Esophagus (tissue), 2 donors: ENCODE results near the gene SCNN1G. TPM values are rescaled to one million over a fixed set of nuclear protein-coding genes. Genes with fewer than 3 reads are reported as not detected.

Experiments used
- H3K27ac ChIP-seq, 2 donors: one replicate each; pipeline ENCODE4 v1.5.1; 2013; ENCODE audit warnings: low read depth in 2 of 2, mild to moderate bottlenecking in 2 of 2, inconsistent platforms in 1 of 2, low read length in 1 of 2, moderate library complexity in 1 of 2
- H3K27me3 ChIP-seq, 2 donors: one replicate each; pipeline ENCODE4 v1.6.1; 2013; ENCODE audit warnings: low read length in 2 of 2, control low read depth in 1 of 2, mild to moderate bottlenecking in 1 of 2; ENCODE audit not compliant: insufficient read depth in 2 of 2, control insufficient read depth in 1 of 2
- H3K36me3 ChIP-seq, 2 donors: one replicate each; pipeline ENCODE4 v1.6.1; 2013; ENCODE audit warnings: low read length in 1 of 2; ENCODE audit not compliant: control insufficient read depth in 2 of 2, insufficient read depth in 2 of 2
- H3K4me1 ChIP-seq, 2 donors: one replicate each; pipeline ENCODE4 v1.6.1; 2013; ENCODE audit warnings: low read length in 1 of 2; ENCODE audit not compliant: control insufficient read depth in 2 of 2, insufficient read depth in 2 of 2
- H3K4me3 ChIP-seq, 2 donors: one replicate each; pipeline ENCODE4 v1.5.1; 2013; ENCODE audit warnings: low read length in 2 of 2, mild to moderate bottlenecking in 2 of 2, low read depth in 1 of 2, moderate library complexity in 1 of 2
- H3K9me3 ChIP-seq, 2 donors: one replicate each; pipeline ENCODE4 v1.6.1; 2013; ENCODE audit warnings: mild to moderate bottlenecking in 2 of 2, low read depth in 1 of 2, low read length in 1 of 2, moderate library complexity in 1 of 2; ENCODE audit not compliant: control insufficient read depth in 2 of 2, insufficient read depth in 1 of 2
- WGBS, 2 donors: extraction: QIAGEN DNeasy Blood & Tissue Kit; methylation state at CpG; one replicate each; pipeline ENCODE4 v1.1.7; 2013; 5-methylcytosine and 5-hydroxymethylcytosine counted together
- polyA plus RNA-seq, 2 donors: library from polyadenylated mRNA; stranded (reverse); fragments of 200-250 nt; gene quantifications; one replicate each; pipeline ENCODE4 v1.2.3, GENCODE V29; 2013
- donor health status: healthy with polysubstance abuse.
- donor health status: Bipolar disorder and iron deficiency.

SCNN1G gene
- polyA plus RNA-seq, 2 donors: 6.1 to 11.2 TPM

DNA sequence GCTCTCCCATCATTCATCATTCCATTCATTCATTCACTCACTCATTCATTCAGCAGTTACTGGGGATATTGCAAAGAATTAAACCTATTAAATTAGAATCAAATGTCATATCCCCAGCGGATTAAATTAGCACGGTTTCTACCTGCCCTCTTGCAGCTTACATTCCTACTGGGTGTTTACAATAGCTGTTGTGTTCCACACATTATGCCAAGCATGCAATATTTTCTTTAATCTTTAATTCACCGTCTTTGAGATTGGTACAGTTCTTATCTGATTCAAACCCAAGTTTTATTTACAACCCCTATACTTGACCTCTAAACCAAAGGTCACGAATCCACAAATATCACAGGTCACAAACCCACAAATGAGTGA lies 32.6 kb upstream of the SCNN1G start:
- H3K27ac ChIP-seq: peak overlapping the region; percentile 91 to 95
- peak overlapping the region; percentile 64 to 80 for H3K4me3 ChIP-seq

GRCh38 chr16:23152386-23153178 lies 30.0 kb upstream of the SCNN1G start:
- Histone ChIP-seq H3K4me3 (no peak overlapping the region), H3K36me3 (no peaks in the 10 kb centered on the region), H3K27ac (peak overlapping the region in 1 of 2 donors; percentile 45), H3K4me1 (peaks cover 2 to 3% of the 10 kb centered on the region in 2 donors), H3K27me3 (no peaks in the 10 kb centered on the region), H3K9me3 (no peaks in the 10 kb centered on the region)
- 68 to 71% methylated on average over 12 of the region's 12 CpGs for WGBS, 2 donors

More for the DNA sequence above, 32.6 kb upstream of the SCNN1G start:
- H3K4me1 ChIP-seq: peaks cover 3 to 5% of the 10 kb centered on the region in 2 donors
- no peaks in the 10 kb centered on the region for H3K27me3 ChIP-seq
- H3K9me3 ChIP-seq: no peaks in the 10 kb centered on the region
- H3K36me3 ChIP-seq: no peaks in the 10 kb centered on the region
- WGBS, 2 donors: 37 to 39% methylated on average over 4 of the region's 4 CpGs

DNA sequence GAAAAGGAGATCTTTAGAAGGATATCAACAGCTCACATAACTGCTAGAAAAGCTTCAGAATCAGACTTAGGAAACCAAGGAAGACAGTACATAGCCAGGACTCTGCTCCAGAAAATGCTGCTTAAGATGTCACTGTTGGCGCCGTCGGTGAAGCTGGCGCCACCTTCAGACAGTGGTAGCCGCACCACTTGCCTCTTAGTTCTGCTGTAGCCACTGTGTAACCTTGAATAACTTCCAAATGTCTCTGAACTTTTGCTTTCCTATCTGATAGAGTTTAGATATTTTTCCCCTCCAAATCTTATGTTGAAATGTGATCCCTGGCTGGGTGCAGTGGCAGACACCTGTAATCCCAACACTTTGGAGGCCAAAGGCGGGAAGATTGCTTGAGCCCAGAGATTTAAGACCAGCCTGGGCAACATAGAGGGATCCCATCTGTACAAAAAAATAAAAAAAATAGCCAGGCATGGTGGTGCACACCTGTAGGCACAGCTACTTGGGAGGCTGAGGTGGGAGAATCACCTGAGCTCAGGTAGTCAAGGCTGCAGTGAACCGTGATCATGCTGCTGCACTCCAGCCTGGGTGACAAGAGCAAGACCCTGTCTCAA lies 27.0 kb upstream of the SCNN1G start:
- Histone ChIP-seq H3K27ac (no peak overlapping the region), H3K36me3 (no peaks in the 10 kb centered on the region), H3K4me1 (no peaks in the 10 kb centered on the region), H3K27me3 (no peaks in the 10 kb centered on the region), H3K4me3 (no peak overlapping the region), H3K9me3 (no peaks in the 10 kb centered on the region)
- 43 to 58% methylated on average over 7 of the region's 7 CpGs for WGBS, 2 donors

DNA sequence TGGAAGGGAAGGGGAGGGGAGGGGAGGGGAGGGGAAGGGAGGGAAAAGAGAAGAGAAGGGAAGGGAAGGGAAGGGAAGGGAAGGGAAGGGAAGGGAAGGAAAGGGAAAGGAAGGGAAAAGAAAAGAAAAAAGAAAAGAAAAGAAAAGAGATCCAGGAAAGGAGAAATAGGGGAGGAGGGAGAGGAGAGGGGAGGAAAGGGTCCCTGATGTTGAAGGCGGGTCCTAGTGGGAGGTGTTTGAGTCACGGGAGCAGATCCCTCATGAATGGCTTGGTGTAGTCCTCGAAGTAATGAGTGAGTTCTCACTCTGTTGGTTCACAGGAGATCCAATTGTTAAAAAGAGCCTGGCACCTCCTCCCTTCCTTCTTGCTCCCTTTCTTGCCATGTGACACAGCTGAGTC lies 26.4 kb upstream of the SCNN1G start:
- Histone ChIP-seq H3K27me3 (no peaks in the 10 kb centered on the region), H3K9me3 (no peaks in the 10 kb centered on the region), H3K27ac (no peak overlapping the region), H3K4me1 (no peaks in the 10 kb centered on the region), H3K36me3 (no peaks in the 10 kb centered on the region), H3K4me3 (no peak overlapping the region)
- WGBS, 2 donors: 63 to 75% methylated on average over 3 of the region's 3 CpGs

DNA sequence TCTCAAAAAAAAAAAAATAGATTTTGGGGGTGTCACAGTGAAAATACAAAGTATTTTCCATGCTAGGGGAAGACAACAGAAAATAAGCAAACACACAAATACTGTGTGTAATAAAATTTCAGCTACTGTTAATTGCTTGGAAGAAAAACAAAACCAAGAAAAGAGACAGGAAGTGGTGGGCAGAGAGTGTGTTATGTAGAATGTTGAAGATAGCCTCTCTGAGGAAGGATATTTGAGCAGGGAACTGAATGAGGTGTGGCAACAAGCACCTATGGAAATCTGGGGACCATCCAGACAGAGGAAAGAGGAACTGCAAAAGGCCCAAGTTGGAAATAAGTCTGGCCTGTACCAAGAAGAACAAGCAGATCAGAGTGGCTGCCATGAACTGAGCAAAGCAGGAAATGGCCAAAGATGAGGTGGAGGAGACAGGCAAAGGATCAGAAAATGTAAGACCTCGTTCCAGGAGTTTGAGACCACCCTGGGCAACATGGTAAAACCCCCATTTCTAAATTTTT lies 25.5 kb upstream of the SCNN1G start:
- H3K4me3 ChIP-seq: no peak overlapping the region
- no peak overlapping the region for H3K27ac ChIP-seq
- no peaks in the 10 kb centered on the region for H3K9me3 ChIP-seq
- no peaks in the 10 kb centered on the region for H3K36me3 ChIP-seq
- H3K4me1 ChIP-seq: no peaks in the 10 kb centered on the region
- WGBS, 2 donors: 42 to 59% methylated on average over 1 of the region's 1 CpG
- no peaks in the 10 kb centered on the region for H3K27me3 ChIP-seq

- Histone ChIP-seq H3K27me3 (no peaks in the 10 kb centered on the region), H3K4me3 (no peak overlapping the region), H3K27ac (no peak overlapping the region), H3K9me3 (no peaks in the 10 kb centered on the region), H3K4me1 (no peaks in the 10 kb centered on the region), H3K36me3 (no peaks in the 10 kb centered on the region)
- 94 to 95% methylated on average over 6 of the region's 6 CpGs for WGBS, 2 donors
These were observed 24.4 kb upstream of the SCNN1G start for GRCh38 chr16:23158114-23158513.

DNA sequence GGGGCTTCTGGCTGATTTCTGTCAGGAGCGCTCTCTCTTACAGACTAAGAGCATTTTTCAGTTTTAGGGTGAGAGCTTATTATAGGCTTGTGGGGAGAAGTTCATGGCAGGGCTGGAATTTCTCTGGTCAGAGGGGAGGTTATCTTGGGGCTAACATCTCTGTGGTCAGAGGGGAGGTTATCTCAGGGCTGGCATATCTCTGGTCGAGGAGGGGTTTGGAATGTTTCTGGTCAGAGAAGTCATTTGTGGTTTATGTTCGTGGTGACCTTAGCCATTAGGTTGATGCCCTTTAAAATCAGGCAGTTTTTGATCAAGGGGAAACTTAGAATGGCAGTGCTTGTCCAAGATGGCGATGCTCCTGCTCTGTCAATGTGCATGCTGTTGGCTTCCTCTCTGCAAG lies 22.5 kb upstream of the SCNN1G start:
- WGBS, 2 donors: 61 to 63% methylated on average over 4 of the region's 4 CpGs
- no peak overlapping the region for H3K4me3 ChIP-seq
- no peaks in the 10 kb centered on the region for H3K36me3 ChIP-seq
- H3K9me3 ChIP-seq: no peaks in the 10 kb centered on the region
- H3K27me3 ChIP-seq: no peaks in the 10 kb centered on the region
- no peak overlapping the region for H3K27ac ChIP-seq
- H3K4me1 ChIP-seq: no peaks in the 10 kb centered on the region

GRCh38 chr16:23160574-23160973 lies 22.0 kb upstream of the SCNN1G start:
- Histone ChIP-seq H3K27me3 (no peaks in the 10 kb centered on the region), H3K36me3 (no peaks in the 10 kb centered on the region), H3K4me3 (no peak overlapping the region), H3K27ac (no peak overlapping the region), H3K9me3 (no peaks in the 10 kb centered on the region), H3K4me1 (no peaks in the 10 kb centered on the region)
- WGBS, 2 donors: 40 to 56% methylated on average over 3 of the region's 3 CpGs

GRCh38 chr16:23163921-23164320 lies 18.6 kb upstream of the SCNN1G start:
- H3K27me3 ChIP-seq: no peaks in the 10 kb centered on the region
- H3K9me3 ChIP-seq: no peaks in the 10 kb centered on the region
- no peaks in the 10 kb centered on the region for H3K36me3 ChIP-seq
- H3K4me1 ChIP-seq: no peaks in the 10 kb centered on the region
- H3K27ac ChIP-seq: no peak overlapping the region
- no peak overlapping the region for H3K4me3 ChIP-seq
- WGBS, 2 donors: 94 to 98% methylated on average over 2 of the region's 2 CpGs

- WGBS, 2 donors: 88% methylated on average over 4 of the region's 4 CpGs
- Histone ChIP-seq H3K27me3 (no peaks in the 10 kb centered on the region), H3K9me3 (no peaks in the 10 kb centered on the region), H3K4me3 (no peak overlapping the region), H3K27ac (no peak overlapping the region), H3K36me3 (no peaks in the 10 kb centered on the region), H3K4me1 (no peaks in the 10 kb centered on the region)
These were observed 17.8 kb upstream of the SCNN1G start for GRCh38 chr16:23164736-23165135.
